Caco-2 (cell line): ENCODE measurements around the gene BCL2L2. TPM values are rescaled to one million over a fixed set of nuclear protein-coding genes. Genes with fewer than 3 reads are reported as not detected.

Experiments
- Bru-seq: library from RNA; stranded (reverse); fragments of 400-500 nt; gene quantifications from one replicate; lab custom pipeline; 2021; lab: Mats Ljungman, UMichigan
- BruChase-seq, 2 experiments: library from RNA; stranded (reverse); fragments of 400-500 nt; gene quantifications; one replicate each; lab custom pipeline; 2021; lab: Mats Ljungman, UMichigan
- BruUV-seq: library from RNA; stranded (reverse); fragments of 400-500 nt; replicated peaks from 2 replicates; lab custom pipeline; 2021; lab: Mats Ljungman, UMichigan
- CTCF ChIA-PET: fragments of 300-600 bp; sonication (Branson Sonifier 250); formaldehyde crosslinking; loops from one replicate; lab custom pipeline; 2022; ENCODE audit warnings: antibody characterized with exemption; lab: Charles Lee
- POLR2A ChIA-PET: fragments of 300-600 bp; sonication (Branson Sonifier 250); formaldehyde crosslinking; loops from one replicate; lab custom pipeline; 2022; ENCODE audit warnings: antibody characterized with exemption; lab: Charles Lee
- DNase-seq, 2 experiments: peaks; one replicate each; pipeline versions ENCODE4 v3.0.0 to v3.0.0-alpha.2; 2020 to 2022
- H3K27me3 ChIP-seq: replicated peaks from 2 replicates; pipeline ENCODE4 v1.6.0; 2011; ENCODE audit warnings: low read length; ENCODE audit not compliant: control insufficient read depth, insufficient read depth
- H3K36me3 ChIP-seq: 2 replicates; pipeline ENCODE4 v1.5.1; 2011; ENCODE audit warnings: low read length; ENCODE audit not compliant: control insufficient read depth, insufficient read depth
- H3K4me1 ChIP-seq: fragments of 250-450 bp; sonication (Bioruptor Pico); 2 replicates; pipeline ENCODE4 v1.5.1; 2020; ENCODE audit warnings: mild to moderate bottlenecking
- H3K4me3 ChIP-seq: 2 replicates; pipeline ENCODE4 v1.5.1; 2011; ENCODE audit warnings: low read depth, mild to moderate bottlenecking, control low read depth, low read length
- H3K9me3 ChIP-seq: fragments of 250-450 bp; sonication (Bioruptor Pico); 2 replicates; pipeline ENCODE4 v1.5.1; 2020; ENCODE audit warnings: mild to moderate bottlenecking, moderate library complexity
- H3K27ac Mint-ChIP-seq: one replicate; pipeline ENCODE4 v1.8.0; 2022; ENCODE audit warnings: mixed read lengths; ENCODE audit not compliant: unreplicated experiment
- H3K27me3 Mint-ChIP-seq: one replicate; pipeline ENCODE4 v1.8.0; 2022; ENCODE audit warnings: mixed read lengths; ENCODE audit not compliant: insufficient read depth, unreplicated experiment
- H3K36me3 Mint-ChIP-seq: one replicate; pipeline ENCODE4 v1.8.0; 2022; ENCODE audit warnings: mild to moderate bottlenecking, mixed read lengths; ENCODE audit not compliant: insufficient read depth, unreplicated experiment
- H3K4me1 Mint-ChIP-seq: one replicate; pipeline ENCODE4 v1.8.0; 2022; ENCODE audit warnings: low read depth, mixed read lengths; ENCODE audit not compliant: unreplicated experiment
- H3K4me3 Mint-ChIP-seq: one replicate; pipeline ENCODE4 v1.8.0; 2022; ENCODE audit warnings: mild to moderate bottlenecking, moderate library complexity, mixed read lengths; ENCODE audit not compliant: unreplicated experiment
- H3K9me3 Mint-ChIP-seq: one replicate; pipeline ENCODE4 v1.8.0; 2022; ENCODE audit warnings: mixed read lengths; ENCODE audit not compliant: unreplicated experiment
- intact Hi-C: fragments of 100-400 bp; cut with micrococcal nuclease; formaldehyde crosslinking; loops from one replicate; pipeline ENCODE4 v1.10.0; 2022; ENCODE audit not compliant: unreplicated experiment
- long read RNA-seq: library from polyadenylated mRNA; stranded (forward); transcript quantifications from one replicate; pipeline ENCODE4 v2.0.0, GENCODE V29; 2022
- total RNA-seq: library from RNA; stranded (reverse); gene quantifications from 2 replicates; pipeline ENCODE4 v1.2.3, GENCODE V29; 2022
- TF ChIP-seq, protein P1 (sequence below), 2 experiments: fragments of 200-600 bp in 1 of 2; IDR thresholded peaks; 1 replicate in 1 of 2; 2 replicates in 1 of 2; pipeline versions ENCODE4 v1.5.1 to v1.8.0; 2011 to 2022; ENCODE audit warnings: antibody characterized with exemption in 1 of 2, control low read depth in 1 of 2, inconsistent platforms in 1 of 2, low read depth in 1 of 2, low read length in 1 of 2, mild to moderate bottlenecking in 1 of 2, moderate library complexity in 1 of 2; ENCODE audit not compliant: insufficient read depth in 1 of 2, severe bottlenecking in 1 of 2, unreplicated experiment in 1 of 2

Gene BCL2L2, protein sequence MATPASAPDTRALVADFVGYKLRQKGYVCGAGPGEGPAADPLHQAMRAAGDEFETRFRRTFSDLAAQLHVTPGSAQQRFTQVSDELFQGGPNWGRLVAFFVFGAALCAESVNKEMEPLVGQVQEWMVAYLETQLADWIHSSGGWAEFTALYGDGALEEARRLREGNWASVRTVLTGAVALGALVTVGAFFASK
- 19.1 and 20.8 TPM in 2 replicates for total RNA-seq
- percentile 91 among the genes with signal in this experiment for Bru-seq, nascent RNA
- BruChase-seq, experiment 1, labeled RNA remaining after a 2-hour chase = percentile 94 among the genes with signal in this experiment
- BruChase-seq, experiment 2, labeled RNA remaining after a 6-hour chase = percentile 95 among the genes with signal in this experiment
- long read RNA-seq, partial matches to known transcripts = 0 of 2 reads
- long read RNA-seq, other reads (novel, unspliced or antisense) = 1 of 2 reads

DNA sequence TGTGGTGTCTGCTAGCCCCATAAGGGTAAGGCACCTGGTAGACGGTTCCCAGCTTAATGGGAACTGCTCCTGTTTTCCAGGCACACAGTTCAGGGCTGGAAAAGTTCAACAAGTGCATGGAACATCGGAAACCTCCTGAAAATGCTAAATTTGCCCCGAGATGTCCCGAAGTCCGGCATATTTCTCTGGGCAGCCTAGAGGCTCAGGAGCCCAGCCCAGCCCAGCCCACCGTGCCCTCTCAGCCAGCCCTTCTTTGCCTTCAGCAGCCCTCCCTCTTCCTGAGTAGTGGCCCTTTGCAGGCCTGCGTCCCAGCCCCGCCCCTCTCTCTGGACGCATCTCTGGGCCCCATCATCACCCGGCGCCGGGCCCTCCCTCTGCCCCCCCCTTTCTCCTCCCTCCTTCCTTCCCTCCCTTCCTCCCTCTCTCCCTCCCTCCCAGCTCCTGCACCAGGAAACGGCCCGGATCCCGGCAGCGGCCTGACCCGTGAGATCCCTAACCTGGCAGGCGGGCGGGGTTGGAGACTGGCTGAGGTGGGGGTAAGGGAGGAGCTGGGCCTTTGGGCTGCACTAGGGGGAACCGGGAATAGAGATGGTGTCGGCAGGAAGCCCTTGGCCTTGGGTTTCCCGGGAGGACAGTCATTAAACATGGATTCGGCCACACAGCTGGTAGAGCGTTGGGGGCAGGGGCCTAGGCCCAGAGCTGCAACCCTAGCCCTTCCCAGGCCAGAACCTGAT, at the start of gene BCL2L2:
Gene BCL2L2, plus strand, starts transcription at position 422 of the 734 bp plus-strand sequence. CDS start 935 bp downstream, outside the sequence.
- no peaks in the 10 kb centered on the region for H3K9me3 ChIP-seq
- H3K4me3 ChIP-seq = peak within 1 kb of the TSS; percentile 68
- H3K36me3 Mint-ChIP-seq = peaks cover 24% of the 10 kb centered on the region
- intact Hi-C loops = loop anchor here (1.0 kb wide), 2 partner anchors 15 to 20 kb away; partner anchors contain the start of genes HOMEZ and PABPN1
- H3K4me1 ChIP-seq = peaks cover 15% of the 10 kb centered on the region; the same call in 1 of the 2 replicates
- ChIA-PET CTCF (interaction anchor here (0.7 to 1.4 kb wide), 5 partner anchors 14 to 186 kb away, joined by 3 to 7 read pairs (median 4); partner anchors contain the start of genes HOMEZ and PABPN1), POLR2A (interaction anchor here (0.6 to 3.0 kb wide), 9 partner anchors 15 to 248 kb away, joined by 4 to 51 read pairs (median 7); partner anchors contain the start of genes ACIN1, C14orf119 and PABPN1)
- peaks cover 14% of the 10 kb centered on the region for H3K4me1 Mint-ChIP-seq
- no peaks in the 10 kb centered on the region for H3K9me3 Mint-ChIP-seq
- no peaks in the 10 kb centered on the region for H3K27me3 Mint-ChIP-seq
- peak within 1 kb of the TSS; percentile 75 for H3K4me3 Mint-ChIP-seq
- H3K27ac Mint-ChIP-seq = peak within 1 kb of the TSS; percentile 78
- peaks cover 1% of the 10 kb centered on the region; the same call in 1 of the 2 replicates for H3K36me3 ChIP-seq
- peak; percentile 91 to 94 for DNase-seq
- TF ChIP-seq, protein P1, sequence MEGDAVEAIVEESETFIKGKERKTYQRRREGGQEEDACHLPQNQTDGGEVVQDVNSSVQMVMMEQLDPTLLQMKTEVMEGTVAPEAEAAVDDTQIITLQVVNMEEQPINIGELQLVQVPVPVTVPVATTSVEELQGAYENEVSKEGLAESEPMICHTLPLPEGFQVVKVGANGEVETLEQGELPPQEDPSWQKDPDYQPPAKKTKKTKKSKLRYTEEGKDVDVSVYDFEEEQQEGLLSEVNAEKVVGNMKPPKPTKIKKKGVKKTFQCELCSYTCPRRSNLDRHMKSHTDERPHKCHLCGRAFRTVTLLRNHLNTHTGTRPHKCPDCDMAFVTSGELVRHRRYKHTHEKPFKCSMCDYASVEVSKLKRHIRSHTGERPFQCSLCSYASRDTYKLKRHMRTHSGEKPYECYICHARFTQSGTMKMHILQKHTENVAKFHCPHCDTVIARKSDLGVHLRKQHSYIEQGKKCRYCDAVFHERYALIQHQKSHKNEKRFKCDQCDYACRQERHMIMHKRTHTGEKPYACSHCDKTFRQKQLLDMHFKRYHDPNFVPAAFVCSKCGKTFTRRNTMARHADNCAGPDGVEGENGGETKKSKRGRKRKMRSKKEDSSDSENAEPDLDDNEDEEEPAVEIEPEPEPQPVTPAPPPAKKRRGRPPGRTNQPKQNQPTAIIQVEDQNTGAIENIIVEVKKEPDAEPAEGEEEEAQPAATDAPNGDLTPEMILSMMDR (IDR thresholded peaks at IDR 0.05; ENCODE audit: insufficient read depth in 1 of 2, low read depth in 1 of 2, low read length in 1 of 2, severe bottlenecking in 1 of 2, unreplicated experiment in 1 of 2) = no peak
- H3K27me3 ChIP-seq = no peaks in the 10 kb centered on the region
- no TSS peak for BruUV-seq

DNA sequence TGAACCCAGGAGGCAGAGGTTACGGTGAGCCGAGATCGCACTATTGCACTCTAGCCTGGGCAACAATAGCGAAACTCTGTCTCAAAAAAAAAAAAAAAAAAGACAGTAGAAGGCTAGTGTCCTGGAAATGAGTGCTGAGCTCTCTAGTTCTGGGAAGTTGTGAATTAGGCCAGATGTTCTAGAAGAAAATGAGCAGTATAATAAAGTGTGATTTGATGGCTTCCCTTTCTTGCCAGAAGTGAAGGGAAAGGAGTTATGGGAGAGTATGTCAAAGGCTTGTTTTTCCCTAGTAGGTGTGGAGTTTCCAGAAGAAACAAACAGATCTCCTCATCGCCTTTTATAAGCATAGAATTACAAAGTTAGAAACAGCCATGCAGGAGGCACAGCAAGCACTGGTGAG, 48.4 kb upstream of the BCL2L2 start:
- POLR2A ChIA-PET = no interaction called here

More for the DNA sequence above, 48.4 kb upstream of the BCL2L2 start:
- no peak overlapping the region for H3K27ac Mint-ChIP-seq
- H3K4me3 Mint-ChIP-seq = no peak overlapping the region
- H3K9me3 Mint-ChIP-seq = peaks cover 9% of the 10 kb centered on the region
- H3K36me3 Mint-ChIP-seq = no peaks in the 10 kb centered on the region
- no TSS peak for BruUV-seq
- TF ChIP-seq, protein P1 (IDR thresholded peaks at IDR 0.05; ENCODE audit: insufficient read depth in 1 of 2, low read depth in 1 of 2, low read length in 1 of 2, severe bottlenecking in 1 of 2, unreplicated experiment in 1 of 2) = no peak
- CTCF ChIA-PET = interaction anchor here (1.3 kb wide), 1 partner anchor 137 kb away, joined by 3 read pairs; no protein-coding TSS in a partner anchor
- DNase-seq = no peak
- Histone ChIP-seq H3K4me3 (no peak overlapping the region), H3K36me3 (no peaks in the 10 kb centered on the region), H3K9me3 (peaks cover 5% of the 10 kb centered on the region; the same call in 1 of the 2 replicates), H3K27me3 (no peaks in the 10 kb centered on the region), H3K4me1 (no peaks in the 10 kb centered on the region)
- no peaks in the 10 kb centered on the region for H3K4me1 Mint-ChIP-seq
- H3K27me3 Mint-ChIP-seq = no peaks in the 10 kb centered on the region
- intact Hi-C loops = no loop called here
